GM18873 (cell line): ENCODE data around the gene TIGD1.
"Not testable (repeated sequence)": the region's sequence is repeated elsewhere in the genome, so short reads cannot be mapped to it uniquely, and the experiment has no call there.

ENCODE experiments used
- ATAC-seq: cut with Tn5 transposase; IDR thresholded peaks from one replicate; pipeline ENCODE4 v1.9.1; 2021; ENCODE audit warnings: mild to moderate bottlenecking, moderate library complexity, moderate number of reproducible peaks; ENCODE audit not compliant: unreplicated experiment, low FRiP score

TIGD1 gene

DNA sequence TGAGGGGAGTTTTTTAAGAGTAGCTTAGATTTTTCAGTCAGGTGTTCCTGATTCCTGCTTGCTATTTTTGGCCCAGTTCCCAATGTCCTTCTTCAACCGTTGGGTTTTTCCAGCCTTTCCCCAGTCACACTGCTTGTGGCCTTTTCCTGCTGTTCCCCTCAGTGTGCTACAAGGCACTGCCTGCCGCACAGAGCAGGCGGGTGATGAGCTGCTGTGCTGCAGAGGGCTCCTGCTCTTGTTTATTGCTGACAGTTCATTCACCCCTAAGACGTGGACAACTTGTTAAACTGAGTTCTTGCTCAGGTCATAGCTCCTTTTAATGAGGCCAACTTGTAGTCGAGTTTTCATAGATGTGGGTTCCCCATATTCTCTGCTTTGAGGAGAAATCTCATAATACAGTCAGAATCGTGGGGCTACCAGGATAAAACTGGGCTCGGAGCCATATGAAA is 20.7 kb upstream of the TIGD1 start:
- ATAC-seq: no peak

DNA sequence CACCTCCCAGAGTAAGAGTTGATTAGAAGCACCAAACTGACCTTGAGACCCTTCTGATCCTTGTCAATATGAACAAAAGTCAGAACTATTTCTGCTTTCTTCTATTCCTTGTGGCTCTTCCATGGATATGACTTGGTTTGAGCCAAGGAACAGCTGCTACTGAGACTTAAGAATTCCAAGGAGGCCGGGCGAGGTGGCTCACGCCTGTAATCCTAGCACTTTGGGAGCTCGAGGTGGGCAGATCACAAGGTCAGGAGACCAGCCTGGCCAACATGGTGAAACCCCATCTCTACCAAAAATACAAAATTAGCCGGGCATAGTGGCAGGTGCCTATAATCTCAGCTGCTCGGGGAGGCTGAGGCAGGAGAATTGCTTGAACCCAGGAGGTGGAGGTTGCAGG is 20.1 kb upstream of the TIGD1 start:
- ATAC-seq: not testable (repeated sequence)

DNA sequence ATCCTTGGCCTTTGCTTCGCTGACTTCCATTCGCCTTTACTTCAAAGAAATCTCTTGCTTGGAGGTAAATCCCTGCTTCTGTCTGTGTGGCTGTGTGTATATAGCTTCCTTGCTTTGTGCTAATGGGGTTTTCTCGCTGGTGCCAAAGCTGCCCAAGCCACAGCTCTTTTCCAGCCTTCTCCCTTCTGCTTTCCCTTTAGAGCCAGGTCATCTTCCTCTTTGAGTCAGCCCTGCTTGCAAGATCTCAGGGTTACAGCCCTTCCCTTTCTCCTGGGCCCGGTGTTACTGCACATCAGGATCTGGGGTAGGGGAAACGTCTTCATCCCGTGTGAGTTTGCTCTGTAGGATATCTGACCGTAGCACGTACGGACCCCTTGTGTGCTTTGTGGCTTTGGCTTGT is 19.2 kb upstream of the TIGD1 start:
- ATAC-seq: no peak

DNA sequence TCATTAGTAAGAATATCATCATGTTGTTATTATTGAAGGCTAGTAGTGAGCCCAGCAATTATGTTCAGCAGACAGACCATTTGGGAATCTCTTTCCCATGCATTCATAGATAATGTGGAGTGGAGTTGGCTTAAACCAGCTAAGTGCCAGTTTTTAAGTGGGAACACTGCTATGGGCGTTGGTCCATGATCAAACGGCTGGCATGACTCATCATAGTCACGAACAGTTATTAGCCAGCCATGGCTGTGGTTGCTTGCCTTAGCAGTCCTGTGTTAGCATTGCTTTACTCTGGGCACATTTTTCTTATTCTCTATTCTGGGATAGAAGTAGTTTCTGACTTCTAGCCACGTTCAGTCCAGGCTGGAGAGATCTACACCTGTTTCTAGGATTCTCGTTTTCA is 17.8 kb upstream of the TIGD1 start:
- ATAC-seq: no peak

DNA sequence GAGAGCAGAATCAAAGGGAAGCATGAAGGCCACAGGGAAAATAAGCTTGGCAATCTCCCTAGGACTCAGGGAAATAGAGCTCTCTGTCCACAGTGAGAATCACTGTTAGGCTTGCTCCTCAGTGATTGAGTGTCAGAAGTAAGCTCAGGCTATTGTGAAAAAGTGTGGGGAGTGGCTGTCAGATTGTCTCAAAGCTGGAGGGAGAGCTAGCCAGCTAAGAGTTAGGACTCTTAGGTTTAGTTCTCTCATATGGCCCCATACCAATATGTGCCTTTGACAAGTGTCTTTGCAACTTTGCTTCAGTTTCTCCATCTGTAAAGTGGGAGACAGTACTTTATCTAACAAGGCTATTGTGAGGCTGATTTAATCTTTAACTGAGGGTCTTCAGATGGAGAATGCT is 17.4 kb upstream of the TIGD1 start:
- ATAC-seq: no peak

DNA sequence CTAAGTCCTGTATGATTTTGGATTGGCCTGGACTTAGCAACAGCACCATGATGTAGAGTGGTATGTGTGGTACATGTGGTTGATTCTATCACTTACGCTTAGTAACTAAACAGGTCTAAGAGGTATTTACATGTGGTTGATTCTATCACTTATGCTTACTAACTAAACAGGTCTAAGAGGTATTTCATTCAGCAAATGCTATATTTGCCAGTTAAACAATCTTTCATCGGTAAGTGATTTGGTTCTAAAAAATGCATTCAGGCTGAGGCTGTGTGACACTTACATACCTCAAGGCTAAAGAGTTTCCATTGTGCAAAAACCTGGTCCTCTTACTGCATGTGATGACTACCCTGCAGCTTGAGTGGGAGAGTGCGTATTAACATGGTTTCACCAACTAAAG is 13.2 kb upstream of the TIGD1 start:
- no peak for ATAC-seq

DNA sequence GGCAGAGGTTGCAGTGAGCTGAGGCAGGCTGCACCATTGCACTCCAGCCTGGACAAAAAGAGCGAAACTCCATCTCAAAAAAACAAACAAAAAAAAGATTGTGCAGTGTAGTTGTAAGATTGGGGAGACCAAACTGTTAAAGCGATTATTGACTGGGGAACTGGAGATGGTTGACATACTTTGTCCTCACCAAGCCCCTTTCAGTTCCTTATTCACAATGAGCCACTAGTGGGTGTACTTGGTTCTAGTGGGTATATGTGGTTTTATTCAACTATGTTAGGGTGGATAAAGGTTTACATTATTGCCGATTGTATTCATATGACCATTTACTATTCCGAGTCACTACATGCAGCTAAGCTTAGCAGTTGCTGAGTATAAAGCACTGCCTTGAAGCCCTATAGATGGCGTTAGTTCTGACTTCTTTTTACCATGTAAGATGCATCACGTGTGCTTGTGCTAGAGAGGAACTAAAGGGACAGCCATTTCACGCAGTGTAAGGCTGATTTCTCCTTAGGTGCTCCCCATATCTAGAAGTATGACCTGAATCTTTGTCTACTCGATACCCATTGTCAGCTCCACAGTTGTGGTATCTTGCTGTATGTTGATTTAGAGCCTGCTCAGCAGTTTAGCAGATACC is 12.3 kb upstream of the TIGD1 start:
- no peak for ATAC-seq

DNA sequence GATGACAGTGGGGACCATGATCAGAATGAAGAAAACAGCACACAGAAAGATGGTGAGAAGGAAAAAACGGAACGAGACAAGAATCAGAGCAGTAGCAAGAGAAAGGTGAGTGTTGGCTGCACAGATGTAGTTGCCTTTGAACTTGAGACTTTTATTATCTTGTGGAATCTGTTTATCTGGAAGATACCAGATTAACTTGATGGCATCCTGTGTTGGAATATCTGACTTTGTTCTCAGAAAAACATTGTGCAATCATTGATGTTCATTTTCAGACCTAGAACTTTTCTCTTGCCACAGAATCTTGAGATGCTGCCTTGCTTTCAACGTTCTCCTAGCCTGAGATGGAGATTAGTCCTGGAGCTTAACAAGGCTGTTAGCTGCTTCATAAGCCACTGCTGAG is 6.1 kb upstream of the TIGD1 start:
- ATAC-seq: no peak

DNA sequence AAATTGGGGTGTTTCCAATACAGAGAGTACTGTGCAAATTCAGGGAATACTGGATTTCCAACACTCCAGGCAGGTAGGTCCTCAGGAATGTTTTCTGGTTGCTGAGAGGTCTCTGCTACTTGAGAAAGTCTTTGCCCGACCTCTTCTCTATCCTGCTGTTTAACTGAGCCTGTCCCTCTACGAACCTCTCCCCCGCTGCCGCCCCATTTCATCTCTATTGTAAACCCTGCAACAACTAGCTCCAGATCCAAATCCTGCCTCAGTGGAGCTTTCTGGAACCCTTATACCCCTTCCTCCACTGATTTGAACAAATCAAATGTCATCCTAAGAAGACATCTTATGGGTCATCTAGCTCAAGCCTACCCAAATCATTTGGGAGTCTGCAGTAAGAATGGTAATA is 1.4 kb upstream of the TIGD1 start:
- no peak for ATAC-seq

DNA sequence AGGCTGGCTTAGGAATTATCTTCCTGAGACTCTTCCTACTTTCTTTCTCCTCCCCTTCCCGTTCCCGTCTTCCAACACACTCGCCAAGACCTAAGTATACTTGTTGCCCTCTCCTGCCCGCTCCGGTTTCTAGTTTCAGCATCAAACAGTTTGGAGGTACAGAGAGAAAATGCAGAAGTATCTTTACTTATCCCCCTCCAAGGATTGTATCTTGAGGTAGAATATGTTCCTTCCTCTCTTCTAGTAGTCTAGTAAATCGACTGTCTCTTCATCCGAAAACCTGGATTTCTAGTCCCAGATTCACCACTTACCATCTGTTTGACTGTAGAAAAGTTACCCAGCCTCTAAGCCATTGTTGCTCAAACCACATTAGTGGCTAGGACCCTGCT is 887 bp upstream of the TIGD1 start:
- no peak for ATAC-seq

DNA sequence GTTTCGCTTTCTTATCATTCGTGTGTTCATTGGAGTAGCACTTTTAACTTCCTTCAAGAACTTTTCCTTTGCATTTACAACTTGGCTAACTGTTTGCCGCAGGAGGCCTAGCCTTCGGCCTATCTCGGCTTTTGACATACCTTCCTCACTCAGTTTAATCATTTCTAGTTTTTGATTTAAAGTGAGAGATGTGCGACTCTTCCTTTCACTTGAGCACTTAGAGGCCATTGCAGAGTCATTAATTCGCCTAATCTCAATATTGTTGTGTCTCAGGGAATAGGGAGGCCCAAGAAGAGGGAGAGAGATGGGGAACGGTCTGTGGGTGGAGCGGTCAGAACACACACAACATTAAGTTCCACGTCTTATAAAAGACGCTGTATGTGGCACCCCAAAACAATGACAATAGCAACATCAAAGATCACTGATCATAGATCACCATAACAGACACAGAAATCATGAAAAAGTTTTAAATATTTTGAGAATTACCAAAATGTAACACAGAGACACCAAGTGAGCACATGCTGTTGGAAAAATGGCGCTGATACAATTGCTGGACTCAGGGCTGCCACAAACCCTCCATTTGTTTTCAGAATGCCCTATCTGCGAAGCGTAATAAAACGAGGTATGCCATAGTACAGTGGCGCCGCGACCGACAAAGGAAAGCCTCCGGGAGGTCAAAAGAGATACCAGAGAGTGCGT is 553 bp downstream of the TIGD1 start:
- no peak for ATAC-seq

DNA sequence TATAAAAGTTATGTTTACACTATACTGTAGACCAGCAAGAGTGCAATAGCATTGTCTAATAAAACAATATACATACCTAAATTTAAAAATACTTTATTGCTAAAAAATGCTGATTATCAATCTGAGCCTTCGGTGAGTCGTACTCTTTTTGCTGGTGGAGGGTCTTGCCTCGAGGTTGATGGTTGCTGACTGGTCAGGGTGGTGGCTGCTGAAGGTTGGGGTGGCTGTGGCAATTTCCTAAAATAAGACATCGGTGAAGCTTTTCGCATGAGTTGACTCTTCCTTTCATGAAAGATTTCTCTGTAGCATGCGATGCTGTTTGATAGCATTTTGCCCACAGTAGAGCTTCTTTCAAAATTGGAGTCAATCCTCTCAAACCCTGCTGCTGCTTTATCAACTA is 2.4 kb downstream of the TIGD1 start:
- no peak for ATAC-seq

DNA sequence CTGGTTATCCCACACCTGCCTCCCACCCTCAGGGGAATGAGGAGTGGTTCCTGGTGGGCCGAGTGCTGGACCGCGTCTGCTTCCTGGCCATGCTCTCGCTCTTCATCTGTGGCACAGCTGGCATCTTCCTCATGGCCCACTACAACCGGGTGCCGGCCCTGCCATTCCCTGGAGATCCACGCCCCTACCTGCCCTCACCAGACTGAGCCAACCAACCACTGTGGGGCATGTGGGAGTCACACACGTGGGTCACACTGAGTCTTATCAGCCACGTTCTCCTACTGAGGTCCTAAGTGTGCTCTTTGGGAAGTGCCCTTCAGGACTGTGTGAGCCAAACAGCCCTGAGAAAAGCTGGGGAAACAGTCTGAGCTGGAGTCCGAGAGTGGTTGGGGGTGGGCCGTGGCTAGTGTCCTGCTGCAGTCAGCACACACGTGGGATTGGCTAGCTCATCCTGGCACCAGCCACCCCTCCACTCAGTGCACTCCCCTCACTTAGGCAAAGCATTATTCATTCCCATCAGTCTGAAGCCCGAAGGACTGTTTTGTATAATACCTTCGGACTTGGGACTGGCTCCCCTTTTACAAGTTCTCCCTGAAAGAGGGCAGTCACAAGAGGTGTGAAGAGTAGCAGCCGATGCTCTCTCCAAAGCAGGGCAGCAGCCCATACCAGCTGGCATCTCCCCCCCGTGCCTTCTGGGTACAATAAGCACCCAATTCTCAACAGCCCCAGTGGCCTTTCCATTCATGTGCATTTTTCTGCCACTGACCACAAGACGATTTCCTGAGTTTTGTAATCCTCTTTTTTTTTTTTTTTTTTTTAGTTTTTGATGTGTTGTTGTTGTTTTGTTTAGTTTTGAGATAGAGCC is 4.6 kb downstream of the TIGD1 start:
- no peak for ATAC-seq

DNA sequence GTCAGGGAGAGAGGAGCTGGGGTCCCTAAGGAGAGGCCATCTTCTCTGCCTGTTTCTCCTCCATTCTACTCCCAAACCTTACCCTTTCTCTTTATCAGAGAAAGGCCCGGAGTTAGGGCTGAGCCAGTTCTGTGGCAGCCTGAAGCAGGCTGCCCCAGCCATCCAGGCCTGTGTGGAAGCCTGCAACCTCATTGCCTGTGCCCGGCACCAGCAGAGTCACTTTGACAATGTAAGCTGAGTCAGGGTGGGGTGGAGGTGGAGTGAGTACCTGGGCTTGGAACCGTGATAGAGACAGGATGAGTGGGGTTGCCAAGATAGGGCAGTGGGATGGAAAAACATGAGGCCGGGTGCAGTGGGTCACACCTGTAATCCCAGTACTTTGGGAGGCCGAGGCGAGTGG is 5.7 kb downstream of the TIGD1 start:
- no peak for ATAC-seq

DNA sequence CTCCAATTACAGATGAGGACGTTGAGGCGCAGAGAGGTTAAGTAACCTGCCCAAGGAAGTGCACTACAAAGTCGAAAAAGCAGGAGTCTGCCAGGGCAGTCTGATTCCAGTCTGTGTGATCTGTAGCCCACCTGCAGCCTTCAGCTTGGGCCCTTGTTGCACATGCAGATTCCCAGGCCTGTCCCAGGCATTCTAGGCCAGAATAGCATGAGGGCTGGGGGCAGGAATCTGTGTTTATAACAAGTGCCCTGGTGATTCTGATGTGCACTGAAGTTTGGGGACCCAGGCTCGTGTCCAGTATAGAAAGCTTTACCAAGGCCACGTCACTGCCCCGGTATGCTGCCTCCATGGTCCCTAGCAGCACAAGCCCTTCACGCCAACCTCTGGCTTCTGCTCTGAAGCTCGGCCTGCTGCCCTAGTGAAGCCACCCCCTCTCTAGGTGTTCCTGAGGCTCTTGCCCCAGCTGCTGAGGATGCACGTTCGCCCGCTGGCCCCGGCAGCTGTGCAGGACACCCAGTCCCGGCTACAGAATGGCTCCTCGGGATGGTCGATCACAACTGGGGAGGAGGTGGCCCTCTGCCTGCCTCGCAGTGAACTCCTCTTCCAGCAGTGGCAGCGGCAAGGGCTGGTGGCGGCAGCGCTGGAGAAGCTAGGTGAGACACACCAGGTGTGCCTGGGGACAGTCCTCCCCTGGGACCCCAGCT is 6.3 kb downstream of the TIGD1 start:
- ATAC-seq: no peak

DNA sequence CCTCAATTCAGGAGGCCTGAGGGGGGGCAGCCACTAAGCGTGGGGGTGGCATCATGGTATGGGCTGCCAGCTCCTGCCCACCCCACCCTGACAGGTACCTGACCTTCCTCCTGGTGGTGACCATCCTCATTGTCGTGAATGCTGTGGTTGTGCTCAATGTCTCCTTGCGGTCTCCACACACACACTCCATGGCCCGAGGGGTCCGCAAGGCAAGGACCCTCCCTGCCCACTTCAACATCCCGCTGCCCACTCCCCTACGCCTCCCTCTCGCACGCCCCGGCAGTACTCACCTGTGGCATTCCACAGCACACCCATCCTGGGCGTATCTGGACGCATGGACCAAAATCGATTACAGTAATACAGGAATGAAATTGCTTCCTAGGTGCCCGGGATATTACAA is 6.9 kb downstream of the TIGD1 start:
- no peak for ATAC-seq

DNA sequence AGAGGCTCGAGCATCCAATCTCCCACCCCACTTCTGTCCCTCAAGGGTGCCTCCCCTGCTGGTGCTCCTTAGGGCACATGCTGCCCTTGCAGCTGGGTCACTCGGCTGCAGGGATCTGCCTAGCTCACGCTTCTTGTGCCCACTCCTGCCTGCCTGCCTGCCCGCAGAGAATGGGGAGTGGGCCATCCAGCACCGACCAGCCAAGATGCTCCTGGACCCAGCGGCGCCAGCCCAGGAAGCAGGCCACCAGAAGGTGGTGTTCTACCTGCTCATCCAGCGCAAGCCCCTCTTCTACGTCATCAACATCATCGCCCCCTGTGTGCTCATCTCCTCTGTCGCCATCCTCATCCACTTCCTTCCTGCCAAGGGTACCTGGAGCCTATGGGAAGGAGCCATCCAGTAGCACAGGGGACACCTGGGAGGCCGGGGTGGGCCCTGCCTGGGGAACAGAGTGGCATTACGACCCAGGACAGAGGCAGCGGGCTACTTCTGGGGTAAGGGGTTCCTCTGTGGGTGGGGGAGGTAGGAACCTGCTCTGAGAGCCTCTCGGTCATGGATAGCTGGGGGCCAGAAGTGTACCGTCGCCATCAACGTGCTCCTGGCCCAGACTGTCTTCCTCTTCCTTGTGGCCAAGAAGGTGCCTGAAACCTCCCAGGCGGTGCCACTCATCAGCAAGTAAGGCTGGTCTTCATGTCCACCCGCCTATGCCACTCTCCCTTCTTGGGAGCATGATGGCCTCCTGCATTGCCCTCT is 7.5 kb downstream of the TIGD1 start:
- ATAC-seq: no peak

DNA sequence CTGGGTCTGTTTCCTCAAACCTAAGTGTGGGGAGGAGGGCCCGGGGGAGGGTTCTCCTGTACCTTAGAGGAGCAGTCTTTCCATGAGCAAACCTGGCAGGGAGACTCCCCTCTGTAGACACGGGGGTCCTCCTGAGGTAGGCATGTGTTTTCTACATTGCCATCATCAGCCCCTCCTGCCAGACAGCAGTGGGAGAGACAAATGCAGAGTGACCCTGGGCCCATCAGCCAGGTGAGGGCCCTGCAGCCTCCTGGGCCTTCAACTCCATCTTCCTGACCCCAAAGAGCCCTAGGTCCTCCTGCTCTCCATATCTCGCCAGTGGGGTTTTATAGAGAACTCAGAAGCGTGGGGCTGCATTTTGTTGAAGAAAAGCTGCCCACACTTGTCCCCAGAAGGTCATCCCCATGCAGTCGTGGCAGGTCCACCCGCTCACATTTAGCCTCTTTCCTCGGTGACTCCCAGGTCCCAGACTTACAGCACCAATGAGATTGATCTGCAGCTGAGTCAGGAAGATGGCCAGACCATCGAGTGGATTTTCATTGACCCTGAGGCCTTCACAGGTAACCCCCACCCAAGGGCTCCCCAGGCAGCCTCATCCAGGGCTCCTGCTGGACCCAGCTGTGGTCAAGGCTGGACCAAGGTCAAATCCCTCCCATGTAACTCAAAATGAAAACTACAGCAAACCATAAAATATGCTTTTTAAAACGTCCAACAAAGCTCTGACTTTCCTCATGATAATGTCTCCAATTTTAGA is 8.2 kb downstream of the TIGD1 start:
- no peak for ATAC-seq

DNA sequence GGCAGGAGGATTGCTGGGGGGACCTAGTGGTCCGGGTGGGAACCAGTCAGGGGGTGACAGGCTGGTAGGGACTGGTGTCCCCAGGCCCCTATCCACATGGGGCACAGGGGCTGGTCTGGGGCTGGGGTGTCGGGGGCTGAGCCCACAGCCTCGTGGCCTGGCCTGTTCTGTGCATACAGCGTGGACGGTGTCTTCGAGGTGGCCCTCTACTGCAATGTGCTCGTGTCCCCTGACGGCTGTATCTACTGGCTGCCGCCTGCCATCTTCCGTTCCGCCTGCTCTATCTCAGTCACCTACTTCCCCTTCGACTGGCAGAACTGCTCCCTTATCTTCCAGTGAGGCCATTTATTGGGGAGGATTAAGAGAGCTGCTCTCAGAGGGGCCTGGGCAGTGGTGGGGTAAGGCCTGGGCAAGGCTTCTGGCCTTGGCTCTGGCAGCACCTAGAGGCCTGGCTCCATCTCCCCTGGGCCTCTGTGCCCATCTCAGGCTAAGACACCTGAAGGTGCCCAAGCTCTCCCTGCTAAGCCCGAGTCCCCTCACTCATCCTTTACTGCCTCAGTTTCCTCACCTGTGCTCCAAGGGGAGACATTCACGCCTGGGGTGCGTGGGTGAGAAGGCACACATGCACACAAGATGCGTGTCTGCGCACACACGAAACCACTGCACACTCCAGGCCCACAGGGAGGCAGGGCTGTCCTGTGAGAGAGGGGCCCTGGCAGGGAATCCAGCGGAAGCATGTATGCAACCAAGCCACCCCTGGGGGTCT is 9.0 kb downstream of the TIGD1 start:
- no peak for ATAC-seq
